ENCODE results near the gene PDE4D. TPM values are rescaled to one million over a fixed set of nuclear protein-coding genes. Genes with fewer than 3 reads are reported as not detected.

Gene PDE4D
- total and polyA plus RNA-seq, 10 of the 15 experiments (the other 5 are each of a cell fraction or from before 2014, with no cell fraction given), result 0.87 to 4.1 (median 2.2) TPM

DNA sequence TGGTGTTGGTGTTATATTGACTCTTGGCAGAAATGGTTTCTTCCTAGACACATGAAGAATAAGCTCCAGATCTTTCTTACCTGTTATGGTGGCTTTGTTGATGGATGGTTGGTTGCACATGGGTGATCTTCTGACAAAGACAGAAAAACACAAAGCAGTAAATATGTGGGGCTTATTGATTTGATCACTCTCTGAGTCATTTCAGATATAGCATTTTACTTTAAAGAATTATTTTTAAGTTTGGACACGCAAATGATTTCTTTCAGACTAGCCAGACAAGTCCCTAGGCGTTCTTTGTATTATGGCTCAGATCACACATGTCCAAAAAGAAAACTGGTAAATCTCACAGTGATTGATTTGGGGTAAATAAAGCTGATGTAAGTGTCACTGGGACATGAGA, 713.0 kb downstream of the PDE4D start:
- 0% methylated on average over 2 of the region's 2 CpGs for WGBS (ENCODE audit: insufficient coverage, insufficient replicate concordance, low lambda C conversion rate, missing lambda C conversion rate)
- DNase-seq (ENCODE audit: low read depth, low spot score) (peak; percentile 64), FAIRE-seq (peak; percentile 35), ATAC-seq (peak; percentile 89)
- Histone ChIP-seq H3K27ac (ENCODE audit: control insufficient read depth, insufficient read depth) (no peak overlapping the region), H3K9ac (ENCODE audit: control insufficient read depth, insufficient read depth, low read length) (no peak overlapping the region), H3K4me2 (ENCODE audit: control insufficient read depth, insufficient read depth) (peak overlapping the region; percentile 48; the same call in 1 of the 2 replicates), H3K9me3 (replicated peaks; ENCODE audit: control insufficient read depth, insufficient read depth, low read length) (no peaks in the 10 kb centered on the region), H2AFZ (ENCODE audit: control insufficient read depth, low read depth, low read length) (no peak overlapping the region), H3K36me3 (ENCODE audit: control insufficient read depth in 2 of 2, insufficient read depth in 2 of 2, low read length in 1 of 2) (no peaks in the 10 kb centered on the region), H3K4me1 (ENCODE audit: control insufficient read depth, insufficient read depth, low read length) (peaks cover 24% of the 10 kb centered on the region), H3K27me3 (replicated peaks in 1 of 2; ENCODE audit: control insufficient read depth in 2 of 2, insufficient read depth in 2 of 2, low read length in 1 of 2) (no peaks in the 10 kb centered on the region; a peak in 1 of 4 replicates), H4K20me1 (ENCODE audit: control insufficient read depth, insufficient read depth) (no peaks in the 10 kb centered on the region), H3K79me2 (ENCODE audit: control insufficient read depth, insufficient read depth, low read length) (no peaks in the 10 kb centered on the region), H3K4me3 (no peak overlapping the region)
- RAD21 ChIA-PET (ENCODE audit: unreplicated experiment), result interaction anchor here (1.0 to 1.6 kb wide), 3 partner anchors 8 to 480 kb away, joined by 4 to 6 read pairs (median 4); no protein-coding TSS in a partner anchor
- CTCF ChIA-PET, result interaction anchor here (0.8 to 2.0 kb wide), 7 partner anchors 15 to 483 kb away, joined by 3 to 6 read pairs (median 3); no protein-coding TSS in a partner anchor
- no TSS peak for BruUV-seq (replicated peaks)
- POLR2A ChIA-PET, result interaction anchor here (1.1 kb wide), 1 partner anchor 53 kb away, joined by 3 read pairs; no protein-coding TSS in a partner anchor
- SMC1A ChIA-PET (ENCODE audit: uncharacterized antibody, unreplicated experiment), result interaction anchor here (1.0 to 1.9 kb wide), 6 partner anchors 56 to 311 kb away, joined by 3 to 7 read pairs (median 4); no protein-coding TSS in a partner anchor
- in situ Hi-C loops (cut with MboI) (loop anchor here (10.0 to 25.0 kb wide), 2 partner anchors 482 to 614 kb away; no protein-coding TSS in a partner anchor), intact Hi-C loops (cut with micrococcal nuclease; ENCODE audit: unreplicated experiment) (no loop called here)
- TF ChIP-seq CREB1 (IDR thresholded peaks at IDR 0.05; ENCODE audit: low read depth), result peak; percentile 43; the same call in 1 of the 2 replicates
- peak; percentile 92 for TF ChIP-seq BCL11A (IDR thresholded peaks at IDR 0.05; ENCODE audit: low read depth, low read length)
- 0 out of 2 replicates have a peak, but pooled peaks have one; percentile 33 for TF ChIP-seq GATAD2B (conservative IDR thresholded peaks at IDR 0.05; ENCODE audit: low read depth)
- TF ChIP-seq SUPT20H (IDR thresholded peaks at IDR 0.05; ENCODE audit: borderline replicate concordance, control insufficient read depth, low read depth, low read length), result no peak
- 0 out of 2 replicates have a peak, but pooled peaks have one; percentile 23 for TF ChIP-seq TCF3 (IDR thresholded peaks at IDR 0.05; ENCODE audit: borderline replicate concordance, insufficient read depth, low read depth, low read length)
- TF ChIP-seq BRCA1 (IDR thresholded peaks at IDR 0.05; ENCODE audit: low read depth, low read length), result no peak
- peak; percentile 80 for TF ChIP-seq DPF2 (IDR thresholded peaks at IDR 0.05)
- 0 out of 4 replicates have a peak, but pooled peaks of 1 of the 2 experiments have one; percentile 10 for TF ChIP-seq BHLHE40 (IDR thresholded peaks at IDR 0.05; ENCODE audit: borderline replicate concordance in 1 of 2, low read depth in 2 of 2, low read length in 1 of 2)
- TF ChIP-seq BMI1 (IDR thresholded peaks at IDR 0.05; ENCODE audit: borderline replicate concordance), result peak; percentile 80
- 0 out of 2 replicates have a peak, but pooled peaks have one; percentile 8 for TF ChIP-seq SREBF1 (IDR thresholded peaks at IDR 0.05; ENCODE audit: low read length)
- TF ChIP-seq, protein P1, sequence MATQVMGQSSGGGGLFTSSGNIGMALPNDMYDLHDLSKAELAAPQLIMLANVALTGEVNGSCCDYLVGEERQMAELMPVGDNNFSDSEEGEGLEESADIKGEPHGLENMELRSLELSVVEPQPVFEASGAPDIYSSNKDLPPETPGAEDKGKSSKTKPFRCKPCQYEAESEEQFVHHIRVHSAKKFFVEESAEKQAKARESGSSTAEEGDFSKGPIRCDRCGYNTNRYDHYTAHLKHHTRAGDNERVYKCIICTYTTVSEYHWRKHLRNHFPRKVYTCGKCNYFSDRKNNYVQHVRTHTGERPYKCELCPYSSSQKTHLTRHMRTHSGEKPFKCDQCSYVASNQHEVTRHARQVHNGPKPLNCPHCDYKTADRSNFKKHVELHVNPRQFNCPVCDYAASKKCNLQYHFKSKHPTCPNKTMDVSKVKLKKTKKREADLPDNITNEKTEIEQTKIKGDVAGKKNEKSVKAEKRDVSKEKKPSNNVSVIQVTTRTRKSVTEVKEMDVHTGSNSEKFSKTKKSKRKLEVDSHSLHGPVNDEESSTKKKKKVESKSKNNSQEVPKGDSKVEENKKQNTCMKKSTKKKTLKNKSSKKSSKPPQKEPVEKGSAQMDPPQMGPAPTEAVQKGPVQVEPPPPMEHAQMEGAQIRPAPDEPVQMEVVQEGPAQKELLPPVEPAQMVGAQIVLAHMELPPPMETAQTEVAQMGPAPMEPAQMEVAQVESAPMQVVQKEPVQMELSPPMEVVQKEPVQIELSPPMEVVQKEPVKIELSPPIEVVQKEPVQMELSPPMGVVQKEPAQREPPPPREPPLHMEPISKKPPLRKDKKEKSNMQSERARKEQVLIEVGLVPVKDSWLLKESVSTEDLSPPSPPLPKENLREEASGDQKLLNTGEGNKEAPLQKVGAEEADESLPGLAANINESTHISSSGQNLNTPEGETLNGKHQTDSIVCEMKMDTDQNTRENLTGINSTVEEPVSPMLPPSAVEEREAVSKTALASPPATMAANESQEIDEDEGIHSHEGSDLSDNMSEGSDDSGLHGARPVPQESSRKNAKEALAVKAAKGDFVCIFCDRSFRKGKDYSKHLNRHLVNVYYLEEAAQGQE (IDR thresholded peaks at IDR 0.05; ENCODE audit: low read depth, low read length), result no peak
- TF ChIP-seq, protein P2, sequence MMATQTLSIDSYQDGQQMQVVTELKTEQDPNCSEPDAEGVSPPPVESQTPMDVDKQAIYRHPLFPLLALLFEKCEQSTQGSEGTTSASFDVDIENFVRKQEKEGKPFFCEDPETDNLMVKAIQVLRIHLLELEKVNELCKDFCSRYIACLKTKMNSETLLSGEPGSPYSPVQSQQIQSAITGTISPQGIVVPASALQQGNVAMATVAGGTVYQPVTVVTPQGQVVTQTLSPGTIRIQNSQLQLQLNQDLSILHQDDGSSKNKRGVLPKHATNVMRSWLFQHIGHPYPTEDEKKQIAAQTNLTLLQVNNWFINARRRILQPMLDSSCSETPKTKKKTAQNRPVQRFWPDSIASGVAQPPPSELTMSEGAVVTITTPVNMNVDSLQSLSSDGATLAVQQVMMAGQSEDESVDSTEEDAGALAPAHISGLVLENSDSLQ (IDR thresholded peaks at IDR 0.05), result peak; percentile 68
- TF ChIP-seq NFIC (IDR thresholded peaks at IDR 0.05; ENCODE audit: low read depth, low read length), result peak; percentile 99
- TF ChIP-seq, protein P3, sequence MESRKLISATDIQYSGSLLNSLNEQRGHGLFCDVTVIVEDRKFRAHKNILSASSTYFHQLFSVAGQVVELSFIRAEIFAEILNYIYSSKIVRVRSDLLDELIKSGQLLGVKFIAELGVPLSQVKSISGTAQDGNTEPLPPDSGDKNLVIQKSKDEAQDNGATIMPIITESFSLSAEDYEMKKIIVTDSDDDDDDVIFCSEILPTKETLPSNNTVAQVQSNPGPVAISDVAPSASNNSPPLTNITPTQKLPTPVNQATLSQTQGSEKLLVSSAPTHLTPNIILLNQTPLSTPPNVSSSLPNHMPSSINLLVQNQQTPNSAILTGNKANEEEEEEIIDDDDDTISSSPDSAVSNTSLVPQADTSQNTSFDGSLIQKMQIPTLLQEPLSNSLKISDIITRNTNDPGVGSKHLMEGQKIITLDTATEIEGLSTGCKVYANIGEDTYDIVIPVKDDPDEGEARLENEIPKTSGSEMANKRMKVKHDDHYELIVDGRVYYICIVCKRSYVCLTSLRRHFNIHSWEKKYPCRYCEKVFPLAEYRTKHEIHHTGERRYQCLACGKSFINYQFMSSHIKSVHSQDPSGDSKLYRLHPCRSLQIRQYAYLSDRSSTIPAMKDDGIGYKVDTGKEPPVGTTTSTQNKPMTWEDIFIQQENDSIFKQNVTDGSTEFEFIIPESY (IDR thresholded peaks at IDR 0.05), result no peak
- peak; percentile 84 for TF ChIP-seq MTA2 (IDR thresholded peaks at IDR 0.05; ENCODE audit: low read depth)
- peak; percentile 92 for TF ChIP-seq RUNX3 (IDR thresholded peaks at IDR 0.05; ENCODE audit: low read length)

Data from GM12878 (cell line).